Uterus (tissue), 4 donors: ENCODE results near the gene PDX1. TPM values are rescaled to one million over a fixed set of nuclear protein-coding genes. Genes with fewer than 3 reads are reported as not detected.

Source experiments
- DNase-seq, 2 donors: peaks; one replicate each; pipeline ENCODE4 v3.0.0-alpha.2; 2019 to 2020
- H3K27ac ChIP-seq, 2 donors: fragments of 200-600 bp; sonication (generic); 1 replicate in 1 of 2; 2 replicates in 1 of 2; pipeline ENCODE4 v1.5.1; 2016 to 2018
- H3K27me3 ChIP-seq, 2 donors: fragments of 200-600 bp; sonication (generic); one replicate each; pipeline ENCODE4 v1.5.1; 2018 to 2019; ENCODE audit warnings: control low read depth in 1 of 2
- H3K36me3 ChIP-seq, 2 donors: fragments of 200-600 bp; sonication (generic); one replicate each; pipeline ENCODE4 v1.5.1; 2019; ENCODE audit warnings: control low read depth in 1 of 2
- H3K4me1 ChIP-seq, 2 donors: fragments of 200-600 bp; sonication (generic); one replicate each; pipeline ENCODE4 v1.5.1; 2018 to 2019; ENCODE audit warnings: control low read depth in 1 of 2
- H3K4me3 ChIP-seq, 2 donors: fragments of 200-600 bp; sonication (generic); 1 replicate in 1 of 2; 2 replicates in 1 of 2; pipeline ENCODE4 v1.5.1; 2018 to 2019; ENCODE audit warnings: mild to moderate bottlenecking in 1 of 2
- H3K9me3 ChIP-seq, 2 donors: fragments of 200-600 bp; sonication (generic); one replicate each; pipeline ENCODE4 v1.5.1; 2019; ENCODE audit warnings: control low read depth in 1 of 2
- CTCF ChIP-seq, 4 experiments: fragments of 200-600 bp in 2 of 4; fragments of 450-650 bp in 2 of 4; sonication (generic) in 2 of 4; IDR thresholded peaks; one replicate each; pipeline ENCODE4 v1.5.1; 2016 to 2019; ENCODE audit warnings: antibody characterized with exemption in 4 of 4, mild to moderate bottlenecking in 2 of 4, moderate library complexity in 1 of 4
- POLR2A ChIP-seq, 2 donors: fragments of 450-650 bp; IDR thresholded peaks; one replicate each; pipeline ENCODE4 v1.6.1; 2016; ENCODE audit warnings: antibody characterized with exemption in 2 of 2, mild to moderate bottlenecking in 1 of 2, moderate library complexity in 1 of 2
- intact Hi-C: fragments of 100-400 bp; cut with DNase I; formaldehyde crosslinking; loops from one replicate; pipeline ENCODE4 v1.15.1; 2023; ENCODE audit warnings: low total_unique reads
- total RNA-seq, 4 donors: library from RNA; depleted of rRNA in 3 of 4; stranded (reverse); fragments of >200 nt in 3 of 4; gene quantifications; one replicate each; pipeline versions ENCODE4 v1.1.0 to v1.2.4, GENCODE V29; 2014 to 2023
- donor health status: DM: yes; HTN: yes; CAD: no.

PDX1 gene
- total RNA-seq, 4 donors from 2014 or later, result not detected

- peaks cover 12 to 66% of the 10 kb centered on the region in 2 donors for H3K27me3 ChIP-seq
Measured at GRCh38 chr13:27959976-27960361, 40.2 kb downstream of the PDX1 start.

DNA sequence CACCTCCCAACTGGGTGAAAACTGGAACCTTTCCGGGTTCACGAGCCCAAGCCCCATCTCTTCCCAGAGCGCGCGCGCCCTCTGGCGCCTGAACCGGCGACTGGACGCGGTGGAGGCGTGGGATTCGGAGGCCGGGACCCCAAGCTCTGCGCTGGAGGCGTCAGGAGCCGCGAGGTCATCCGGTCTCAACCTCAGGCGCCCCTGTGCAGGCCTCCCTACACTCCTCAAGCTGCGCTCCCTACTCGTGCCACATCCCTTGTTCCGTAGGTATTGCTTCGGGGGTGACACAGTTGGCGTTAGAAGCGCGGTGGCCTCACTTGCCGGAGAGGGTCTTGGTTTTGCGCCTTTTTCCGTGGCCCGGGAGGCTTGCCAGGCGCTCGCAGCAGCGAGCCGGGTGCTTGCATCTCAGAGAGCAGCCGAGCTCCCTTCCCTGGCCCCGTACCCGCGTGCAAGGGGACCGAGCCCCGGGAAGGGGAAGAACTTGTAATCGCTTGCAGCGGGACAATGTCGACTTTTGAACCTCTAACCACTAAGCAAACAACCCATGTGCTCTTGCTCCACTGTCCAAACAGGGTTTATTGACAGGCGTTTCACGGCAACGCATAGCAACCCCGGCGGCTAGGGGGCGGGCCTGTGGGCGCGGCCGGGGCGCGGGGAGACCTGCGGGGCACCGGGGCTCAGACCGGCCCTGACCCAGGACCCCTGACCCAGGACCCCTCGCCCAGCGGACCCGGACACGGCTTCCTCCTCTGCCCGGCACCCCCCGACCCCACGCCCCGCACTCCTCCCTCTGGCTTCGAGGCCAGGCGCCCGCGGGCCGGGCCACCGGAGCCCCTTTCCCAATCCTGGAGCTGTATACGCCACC is 40.8 kb downstream of the PDX1 start:
- H3K4me3 ChIP-seq, result peak overlapping the region in 1 of 2 donors; percentile 16
- intact Hi-C loops, result no loop called here
- no peak overlapping the region for H3K27ac ChIP-seq
- peaks cover 12 to 65% of the 10 kb centered on the region in 2 donors for H3K27me3 ChIP-seq
- H3K36me3 ChIP-seq, result no peaks in the 10 kb centered on the region
- TF ChIP-seq CTCF (IDR thresholded peaks at IDR 0.05) (no peak), POLR2A (IDR thresholded peaks at IDR 0.05) (no peak)
- H3K9me3 ChIP-seq, result no peaks in the 10 kb centered on the region
- H3K4me1 ChIP-seq, result peaks cover 0 to 6% of the 10 kb centered on the region in 2 donors
- no peak for DNase-seq

More at GRCh38 chr13:27959976-27960361, 40.2 kb downstream of the PDX1 start:
- DNase-seq, result no peak
- H3K9me3 ChIP-seq, result no peaks in the 10 kb centered on the region
- no peak for TF ChIP-seq CTCF (IDR thresholded peaks at IDR 0.05)
- no peak for TF ChIP-seq POLR2A (IDR thresholded peaks at IDR 0.05)
- intact Hi-C loops, result no loop called here
- peaks cover 0 to 6% of the 10 kb centered on the region in 2 donors for H3K4me1 ChIP-seq
- H3K4me3 ChIP-seq, result no peak overlapping the region
- no peak overlapping the region for H3K27ac ChIP-seq
- no peaks in the 10 kb centered on the region for H3K36me3 ChIP-seq

DNA sequence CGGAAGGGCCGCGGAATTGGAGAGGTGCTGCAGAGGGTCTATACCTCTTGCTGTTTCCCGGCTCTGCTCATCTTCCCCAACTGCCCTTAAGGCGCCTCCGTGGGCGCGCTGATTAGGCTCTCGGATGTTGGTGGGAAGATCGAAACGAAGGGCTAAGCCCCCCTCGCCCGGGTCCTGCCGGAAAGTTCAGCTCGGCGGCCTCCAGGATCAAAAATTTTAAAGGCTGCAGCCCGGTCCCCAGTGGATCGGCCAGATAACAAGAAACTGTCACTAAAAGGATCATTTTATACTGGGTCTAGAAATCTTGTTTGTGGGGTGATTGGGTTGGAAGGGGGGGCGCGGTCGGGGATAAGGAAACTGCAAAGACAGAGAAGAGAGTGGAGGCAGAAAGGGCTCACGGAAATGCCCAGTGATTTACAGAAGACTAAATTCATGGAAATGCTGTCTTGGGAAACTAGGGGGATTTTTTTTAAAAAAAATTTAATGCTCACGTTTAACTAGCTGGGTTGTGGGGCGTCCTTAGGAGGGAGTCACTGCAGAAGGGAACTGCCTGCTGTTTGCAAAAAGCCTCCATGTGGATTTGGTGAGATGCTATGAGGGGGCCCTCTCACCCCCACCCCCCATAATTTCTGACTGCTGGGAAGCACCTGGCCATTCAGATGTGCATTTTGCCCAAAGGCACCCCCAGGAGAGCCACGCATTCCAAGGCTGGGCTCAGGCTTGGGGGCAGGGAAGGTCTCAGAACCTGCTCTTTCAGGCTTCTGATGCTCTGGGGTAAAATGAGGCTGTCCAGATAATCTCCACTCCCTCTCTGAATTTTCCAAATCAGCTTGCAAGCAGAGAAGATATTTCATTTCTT is 41.7 kb downstream of the PDX1 start:
- no peak for DNase-seq
- Histone ChIP-seq H3K4me3 (peak overlapping the region in 1 of 2 donors; percentile 16), H3K4me1 (peaks cover 0 to 6% of the 10 kb centered on the region in 2 donors), H3K9me3 (no peaks in the 10 kb centered on the region), H3K36me3 (no peaks in the 10 kb centered on the region), H3K27ac (no peak overlapping the region), H3K27me3 (peaks cover 12 to 65% of the 10 kb centered on the region in 2 donors)
- TF ChIP-seq CTCF (IDR thresholded peaks at IDR 0.05) (no peak), POLR2A (IDR thresholded peaks at IDR 0.05) (no peak)
- intact Hi-C loops, result no loop called here

- TF ChIP-seq CTCF (IDR thresholded peaks at IDR 0.05), result no peak
- Histone ChIP-seq H3K4me3 (no peak overlapping the region), H3K9me3 (no peaks in the 10 kb centered on the region), H3K27me3 (peaks cover 12 to 65% of the 10 kb centered on the region in 2 donors), H3K36me3 (no peaks in the 10 kb centered on the region), H3K4me1 (peaks cover 0 to 6% of the 10 kb centered on the region in 2 donors), H3K27ac (no peak overlapping the region)
- DNase-seq, result no peak
- intact Hi-C loops, result no loop called here
Measured at GRCh38 chr13:27962128-27962841, 42.5 kb downstream of the PDX1 start.
